Omental fat pad (tissue), 4 donors: Measurements from ENCODE around the gene SNPH. TPM values are rescaled to one million over a fixed set of nuclear protein-coding genes. Genes with fewer than 3 reads are reported as not detected.
"Not testable (repeated sequence)": the region's sequence is repeated elsewhere in the genome, so short reads cannot be mapped to it uniquely, and the experiment has no call there.

Experiments used
- ATAC-seq: fragments of 150-250 bp; one replicate; pipeline ENCODE4 v1.9.1; 2016; ENCODE audit warnings: mild to moderate bottlenecking, moderate library complexity; ENCODE audit not compliant: low FRiP score
- DNase-seq: peaks from one replicate; pipeline ENCODE4 v3.0.0-alpha.2; 2019; ENCODE audit warnings: low spot score
- CTCF ChIP-seq, 3 donors: fragments of 450-650 bp; IDR thresholded peaks; one replicate each; pipeline ENCODE4 v1.5.1; 2016 to 2017; ENCODE audit warnings: antibody characterized with exemption in 3 of 3, mild to moderate bottlenecking in 3 of 3, moderate library complexity in 2 of 3
- total RNA-seq, 4 donors: library from RNA; depleted of rRNA; stranded (reverse); fragments of >200 nt; gene quantifications; one replicate each; pipeline ENCODE4 v1.1.0, GENCODE V29; 2016

The SNPH gene
- total RNA-seq, 4 donors from 2014 or later, result 2.0 to 3.9 (median 2.5) TPM

GRCh38 chr20:1341561-1342265, 75.6 kb downstream of the SNPH start:
- DNase-seq (no peak), ATAC-seq (no peak)
- TF ChIP-seq CTCF (IDR thresholded peaks at IDR 0.05), result no peak

GRCh38 chr20:1343446-1344124, 77.5 kb downstream of the SNPH start:
- DNase-seq, ATAC-seq: not testable (repeated sequence)

- TF ChIP-seq CTCF (IDR thresholded peaks at IDR 0.05), result no peak
- DNase-seq (no peak), ATAC-seq (no peak)
Measured at GRCh38 chr20:1345030-1345755, 79.1 kb downstream of the SNPH start.

- DNase-seq (no peak), ATAC-seq (no peak)
- no peak for TF ChIP-seq CTCF (IDR thresholded peaks at IDR 0.05)
Measured at GRCh38 chr20:1345756-1346093, 79.6 kb downstream of the SNPH start.

GRCh38 chr20:1346315-1346969, 80.3 kb downstream of the SNPH start:
- ATAC-seq (no peak), DNase-seq (no peak)
- TF ChIP-seq CTCF (IDR thresholded peaks at IDR 0.05), result no peak

- ATAC-seq (no peak), DNase-seq (no peak)
Measured at GRCh38 chr20:1353956-1354355, 87.9 kb downstream of the SNPH start.

More at GRCh38 chr20:1353956-1354355, 87.9 kb downstream of the SNPH start:
- TF ChIP-seq CTCF (IDR thresholded peaks at IDR 0.05), result no peak
